HG03097 (cell line): ENCODE data around the gene HYLS1.

ENCODE experiments used
- ATAC-seq: cut with Tn5 transposase; IDR thresholded peaks from one replicate; pipeline ENCODE4 v1.9.1; 2021; ENCODE audit not compliant: unreplicated experiment, low FRiP score

The HYLS1 gene

DNA sequence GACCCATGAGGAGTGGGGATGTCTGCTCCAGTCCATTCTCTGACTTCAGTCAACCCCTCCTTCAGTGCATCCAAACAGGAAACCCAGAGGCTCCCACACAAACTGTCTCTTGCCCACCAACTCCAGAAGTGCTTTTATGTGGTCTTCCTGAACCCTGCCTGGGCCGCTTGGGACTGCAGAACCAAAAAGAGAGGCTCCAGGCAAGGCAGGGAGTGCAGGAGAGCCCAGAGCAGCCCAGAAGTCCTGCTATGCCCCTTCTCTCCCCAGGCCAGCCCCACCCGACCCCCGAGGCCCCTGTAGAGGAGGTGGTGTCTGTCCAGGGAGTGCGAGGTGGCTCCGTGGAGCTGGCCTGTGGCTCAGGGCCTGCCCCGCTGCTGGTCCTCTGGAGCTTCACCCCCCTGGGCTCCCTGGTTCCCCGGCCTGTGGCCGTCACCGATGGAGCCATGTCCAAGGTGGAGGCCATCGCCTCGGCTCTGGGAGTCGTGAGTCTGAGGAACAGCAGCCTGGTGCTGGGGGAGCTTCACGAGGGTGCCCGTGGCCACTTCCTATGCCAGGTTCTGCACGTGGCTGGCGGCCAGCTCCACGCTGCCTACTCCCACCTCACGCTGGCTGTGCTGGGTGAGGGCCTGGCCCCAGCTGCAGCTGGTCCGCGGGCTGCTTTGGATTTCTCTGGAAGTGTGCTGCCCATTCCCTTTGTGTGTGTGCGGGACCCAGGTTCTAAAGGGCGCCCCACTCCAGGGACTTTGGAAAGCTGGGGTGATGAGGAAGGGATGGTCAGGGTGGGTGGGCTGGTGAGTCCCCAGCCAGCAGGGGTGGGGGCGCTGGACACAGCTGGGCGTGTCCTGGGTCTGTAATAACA is 60.2 kb downstream of the HYLS1 start:
- no peak for ATAC-seq

GRCh38 chr11:125948278-125949051 is 61.0 kb downstream of the HYLS1 start:
- no peak for ATAC-seq

DNA sequence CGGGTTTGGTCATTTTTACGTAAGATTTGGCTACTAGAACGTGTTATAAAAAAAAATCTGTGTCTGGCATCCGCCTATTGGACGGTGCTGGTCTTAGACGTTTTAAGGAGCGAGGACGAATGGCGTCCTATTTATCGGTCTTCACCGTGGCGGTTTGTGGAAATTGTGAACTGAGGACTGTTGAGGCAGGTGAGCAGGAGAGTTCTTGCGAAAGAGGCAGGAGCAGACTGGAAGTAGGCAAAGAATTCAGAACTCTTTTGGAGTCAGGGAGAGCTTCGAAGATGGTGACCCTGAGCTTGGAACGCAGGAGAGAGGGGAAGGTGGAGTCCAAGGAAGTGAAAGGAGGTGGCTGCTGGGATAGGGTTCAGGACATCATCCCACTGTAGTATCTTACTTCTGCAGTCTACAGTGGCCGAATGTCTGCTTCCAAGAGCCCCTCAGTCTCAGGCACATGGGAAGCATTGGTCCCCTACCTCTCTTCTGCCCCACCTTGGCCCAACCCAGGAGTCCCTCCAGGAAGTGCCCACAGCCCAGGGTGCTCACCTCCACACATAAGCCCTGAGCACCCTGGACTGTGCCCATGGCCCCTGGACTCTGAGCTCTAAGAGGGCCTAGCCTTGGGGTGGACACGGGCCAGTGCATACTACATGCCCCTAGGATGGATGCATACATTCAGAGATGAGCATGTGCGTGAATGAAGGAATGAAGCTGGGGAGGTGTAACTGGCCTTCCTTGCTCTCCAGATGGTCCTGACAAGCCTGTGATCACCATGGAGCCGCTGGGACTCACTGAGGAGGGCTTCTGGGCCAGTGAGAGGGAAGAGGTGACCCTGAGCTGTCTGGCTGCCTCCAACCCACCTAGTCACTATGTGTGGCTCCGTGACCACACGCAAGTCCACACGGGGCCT is 62.1 kb downstream of the HYLS1 start:
- ATAC-seq: no peak

DNA sequence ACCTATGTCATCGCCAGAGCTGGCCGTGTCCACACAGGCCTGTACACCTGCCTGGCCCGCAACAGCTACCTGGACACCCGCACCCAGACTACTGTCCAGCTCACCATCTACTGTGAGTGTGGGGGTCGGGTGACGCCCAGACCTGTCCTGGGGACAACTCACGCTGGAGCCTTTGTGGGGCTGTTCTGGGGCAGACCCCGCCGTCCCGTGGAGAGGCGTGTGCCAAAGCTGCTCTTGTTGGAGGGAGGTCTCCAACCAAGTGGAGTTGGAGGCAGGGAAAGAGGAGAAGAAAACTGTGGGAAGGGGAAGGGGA is 62.7 kb downstream of the HYLS1 start:
- ATAC-seq: no peak
